ENCODE measurements around the gene ITGA11.

- TF ChIP-seq EP300 (IDR thresholded peaks at IDR 0.05): no peak
- TF ChIP-seq, protein P1, sequence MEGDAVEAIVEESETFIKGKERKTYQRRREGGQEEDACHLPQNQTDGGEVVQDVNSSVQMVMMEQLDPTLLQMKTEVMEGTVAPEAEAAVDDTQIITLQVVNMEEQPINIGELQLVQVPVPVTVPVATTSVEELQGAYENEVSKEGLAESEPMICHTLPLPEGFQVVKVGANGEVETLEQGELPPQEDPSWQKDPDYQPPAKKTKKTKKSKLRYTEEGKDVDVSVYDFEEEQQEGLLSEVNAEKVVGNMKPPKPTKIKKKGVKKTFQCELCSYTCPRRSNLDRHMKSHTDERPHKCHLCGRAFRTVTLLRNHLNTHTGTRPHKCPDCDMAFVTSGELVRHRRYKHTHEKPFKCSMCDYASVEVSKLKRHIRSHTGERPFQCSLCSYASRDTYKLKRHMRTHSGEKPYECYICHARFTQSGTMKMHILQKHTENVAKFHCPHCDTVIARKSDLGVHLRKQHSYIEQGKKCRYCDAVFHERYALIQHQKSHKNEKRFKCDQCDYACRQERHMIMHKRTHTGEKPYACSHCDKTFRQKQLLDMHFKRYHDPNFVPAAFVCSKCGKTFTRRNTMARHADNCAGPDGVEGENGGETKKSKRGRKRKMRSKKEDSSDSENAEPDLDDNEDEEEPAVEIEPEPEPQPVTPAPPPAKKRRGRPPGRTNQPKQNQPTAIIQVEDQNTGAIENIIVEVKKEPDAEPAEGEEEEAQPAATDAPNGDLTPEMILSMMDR (IDR thresholded peaks at IDR 0.05): no peak
- no peak for TF ChIP-seq POLR2A (IDR thresholded peaks at IDR 0.05)
These were observed 57.7 kb downstream of the ITGA11 start for GRCh38 chr15:68374168-68374745.

All from ovary (tissue), 3 donors.